A673 (cell line): ENCODE data around the gene UBLCP1. TPM values are rescaled to one million over a fixed set of nuclear protein-coding genes. Genes with fewer than 3 reads are reported as not detected.
"Not testable (repeated sequence)": the region's sequence is repeated elsewhere in the genome, so short reads cannot be mapped to it uniquely, and the experiment has no call there.

Experiments
- BruUV-seq: library from RNA; stranded (reverse); fragments of 400-500 nt; replicated peaks from 2 replicates; lab custom pipeline; 2021; lab: Mats Ljungman, UMichigan
- CTCF ChIA-PET: fragments of 300-600 bp; sonication (Branson Sonifier 250); formaldehyde crosslinking; loops from one replicate; lab custom pipeline; 2022; ENCODE audit warnings: antibody characterized with exemption; lab: Charles Lee
- POLR2A ChIA-PET: fragments of 300-600 bp; sonication (Branson Sonifier 250); formaldehyde crosslinking; loops from one replicate; lab custom pipeline; 2022; ENCODE audit warnings: antibody characterized with exemption; ENCODE audit not compliant: low non-redundant PET; lab: Charles Lee
- DNase-seq: peaks from one replicate; pipeline ENCODE4 v3.0.0-alpha.2; 2015; ENCODE audit warnings: low spot score
- H3K27ac ChIP-seq: fragments of 200-600 bp; sonication (generic); 2 replicates; pipeline ENCODE4 v1.5.1; 2016; ENCODE audit warnings: mixed run types, low read depth, mild to moderate bottlenecking, mixed read lengths, antibody characterized with exemption, low read length; ENCODE audit not compliant: poor library complexity, severe bottlenecking
- H3K27me3 ChIP-seq: fragments of 200-600 bp; sonication (generic); replicated peaks from 2 replicates; pipeline ENCODE4 v1.6.1; 2017; ENCODE audit warnings: mixed run types, low read depth, mild to moderate bottlenecking, mixed read lengths, antibody characterized with exemption, low read length; ENCODE audit not compliant: insufficient read depth, poor library complexity
- H3K36me3 ChIP-seq: fragments of 200-600 bp; sonication (generic); 2 replicates; pipeline ENCODE4 v1.6.1; 2016; ENCODE audit warnings: mixed run types, mild to moderate bottlenecking, mixed read lengths, antibody characterized with exemption, low read length; ENCODE audit not compliant: insufficient read depth, poor library complexity, severe bottlenecking
- H3K4me1 ChIP-seq: fragments of 200-600 bp; sonication (generic); 2 replicates; pipeline ENCODE4 v1.6.1; 2017; ENCODE audit warnings: mixed run types, mild to moderate bottlenecking, mixed read lengths, antibody characterized with exemption, low read length; ENCODE audit not compliant: insufficient read depth, poor library complexity, severe bottlenecking
- H3K4me3 ChIP-seq: fragments of 200-600 bp; sonication (generic); 2 replicates; pipeline ENCODE4 v1.5.1; 2016; ENCODE audit warnings: low read depth, mixed run types, mild to moderate bottlenecking, mixed read lengths, low read length; ENCODE audit not compliant: poor library complexity, severe bottlenecking
- H3K9me3 ChIP-seq: fragments of 200-600 bp; sonication (generic); 2 replicates; pipeline ENCODE4 v1.6.1; 2016; ENCODE audit warnings: mixed run types, low read depth, mild to moderate bottlenecking, mixed read lengths, antibody characterized with exemption, low read length; ENCODE audit not compliant: poor library complexity, severe bottlenecking
- EZH2 ChIP-seq: fragments of 200-600 bp; sonication (generic); IDR thresholded peaks from 2 replicates; pipeline ENCODE4 v1.6.1; 2017; ENCODE audit warnings: borderline replicate concordance, low read depth, mild to moderate bottlenecking, mixed read lengths, antibody characterized with exemption, low read length; ENCODE audit not compliant: poor library complexity, severe bottlenecking
- intact Hi-C: fragments of 100-400 bp; cut with micrococcal nuclease; formaldehyde crosslinking; loops from one replicate; pipeline ENCODE4 v1.10.0; 2022; ENCODE audit not compliant: unreplicated experiment
- total RNA-seq: library from RNA; stranded (reverse); gene quantifications from 2 replicates; pipeline ENCODE4 v1.2.3, GENCODE V29; 2021
- TF ChIP-seq, protein P1 (sequence below): fragments of 300-800, 200-600 bp; sonication (generic); conservative IDR thresholded peaks from 2 replicates; pipeline ENCODE4 v1.5.1; 2017; ENCODE audit warnings: low read depth, mild to moderate bottlenecking, antibody characterized with exemption, low read length, moderate library complexity, mixed read lengths

UBLCP1 gene
- total RNA-seq, 1 experiment from 2014 or later = 23.8 TPM

DNA sequence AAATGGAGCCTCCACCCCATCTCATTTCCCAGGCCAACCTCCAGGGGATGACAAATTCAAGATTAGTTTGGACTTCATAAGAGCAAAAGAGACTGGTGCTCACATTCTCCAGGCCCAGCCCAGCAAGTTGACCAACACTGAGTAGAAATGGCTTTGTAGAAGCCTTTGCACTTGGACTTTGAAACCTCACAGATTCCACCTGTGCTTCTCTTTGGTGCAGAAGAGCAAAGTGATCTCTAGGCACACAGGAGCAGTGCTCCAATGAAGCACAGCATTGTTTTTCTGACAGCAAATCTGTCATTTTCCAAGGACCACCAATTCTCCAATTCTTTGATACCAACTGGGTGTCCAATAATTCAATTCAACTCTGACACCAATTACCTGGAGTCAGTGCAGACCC, 36.6 kb upstream of the UBLCP1 start:
- intact Hi-C loops = no loop called here
- H3K27ac ChIP-seq = no peak overlapping the region
- no peaks in the 10 kb centered on the region for H3K27me3 ChIP-seq
- H3K4me1 ChIP-seq = no peaks in the 10 kb centered on the region
- no peak overlapping the region for H3K4me3 ChIP-seq
- H3K36me3 ChIP-seq = no peaks in the 10 kb centered on the region
- no peak for DNase-seq
- no peaks in the 10 kb centered on the region for H3K9me3 ChIP-seq
- BruUV-seq = no TSS peak
- TF ChIP-seq, protein P1, sequence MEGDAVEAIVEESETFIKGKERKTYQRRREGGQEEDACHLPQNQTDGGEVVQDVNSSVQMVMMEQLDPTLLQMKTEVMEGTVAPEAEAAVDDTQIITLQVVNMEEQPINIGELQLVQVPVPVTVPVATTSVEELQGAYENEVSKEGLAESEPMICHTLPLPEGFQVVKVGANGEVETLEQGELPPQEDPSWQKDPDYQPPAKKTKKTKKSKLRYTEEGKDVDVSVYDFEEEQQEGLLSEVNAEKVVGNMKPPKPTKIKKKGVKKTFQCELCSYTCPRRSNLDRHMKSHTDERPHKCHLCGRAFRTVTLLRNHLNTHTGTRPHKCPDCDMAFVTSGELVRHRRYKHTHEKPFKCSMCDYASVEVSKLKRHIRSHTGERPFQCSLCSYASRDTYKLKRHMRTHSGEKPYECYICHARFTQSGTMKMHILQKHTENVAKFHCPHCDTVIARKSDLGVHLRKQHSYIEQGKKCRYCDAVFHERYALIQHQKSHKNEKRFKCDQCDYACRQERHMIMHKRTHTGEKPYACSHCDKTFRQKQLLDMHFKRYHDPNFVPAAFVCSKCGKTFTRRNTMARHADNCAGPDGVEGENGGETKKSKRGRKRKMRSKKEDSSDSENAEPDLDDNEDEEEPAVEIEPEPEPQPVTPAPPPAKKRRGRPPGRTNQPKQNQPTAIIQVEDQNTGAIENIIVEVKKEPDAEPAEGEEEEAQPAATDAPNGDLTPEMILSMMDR = no peak
- no peak for TF ChIP-seq EZH2
- POLR2A ChIA-PET = no interaction called here
- CTCF ChIA-PET = no interaction called here

DNA sequence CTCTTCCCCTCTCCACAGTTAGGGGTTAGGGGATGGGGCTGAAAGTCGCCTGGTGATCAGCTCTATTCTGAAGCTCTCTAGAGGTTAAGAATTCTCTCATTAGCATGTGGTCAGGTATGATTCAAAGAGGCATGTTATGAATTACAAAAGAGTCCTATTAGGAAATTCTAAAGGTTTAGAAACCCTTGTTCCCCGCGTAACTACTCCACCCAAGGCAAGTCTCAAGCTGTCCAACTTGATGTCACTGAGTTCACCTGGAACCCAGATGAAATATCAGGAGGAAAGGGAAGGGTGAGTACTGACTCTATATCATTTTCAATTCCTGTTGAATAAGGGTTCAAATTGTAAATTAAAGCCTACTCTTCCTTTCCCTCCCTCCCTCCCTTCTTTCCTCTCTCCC, 35.6 kb upstream of the UBLCP1 start:
- H3K9me3 ChIP-seq = no peaks in the 10 kb centered on the region
- ChIA-PET CTCF (no interaction called here), POLR2A (no interaction called here)
- no TSS peak for BruUV-seq
- no peak overlapping the region for H3K4me3 ChIP-seq
- intact Hi-C loops = no loop called here
- no peak overlapping the region for H3K27ac ChIP-seq
- no peaks in the 10 kb centered on the region for H3K36me3 ChIP-seq
- TF ChIP-seq, protein P1 = no peak
- TF ChIP-seq EZH2 = no peak
- no peaks in the 10 kb centered on the region for H3K4me1 ChIP-seq
- H3K27me3 ChIP-seq = no peaks in the 10 kb centered on the region
- DNase-seq = no peak

DNA sequence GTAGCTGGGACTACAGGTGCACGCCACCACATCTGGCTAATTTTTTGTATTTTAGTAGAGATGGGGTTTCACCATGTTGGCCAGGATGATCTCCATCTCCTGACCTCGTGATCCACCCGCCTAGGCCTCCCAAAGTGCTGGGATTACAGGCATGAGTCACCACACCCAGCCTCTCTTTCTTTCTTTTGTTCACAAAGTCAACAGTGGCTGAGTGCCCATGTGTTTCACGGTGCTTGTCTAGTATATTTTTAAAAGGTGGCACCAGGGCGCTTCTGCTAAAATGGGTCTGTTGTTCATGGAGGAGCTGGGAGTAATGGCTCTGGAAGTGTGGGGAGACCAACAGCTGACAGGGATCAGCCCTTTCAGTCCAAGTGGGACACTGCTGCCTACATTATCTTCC, 35.0 kb upstream of the UBLCP1 start:
- H3K4me3 ChIP-seq, H3K36me3 ChIP-seq, CTCF ChIA-PET, H3K27me3 ChIP-seq, DNase-seq, POLR2A ChIA-PET, H3K4me1 ChIP-seq, intact Hi-C loops, BruUV-seq, H3K9me3 ChIP-seq, H3K27ac ChIP-seq: not testable (repeated sequence)

DNA sequence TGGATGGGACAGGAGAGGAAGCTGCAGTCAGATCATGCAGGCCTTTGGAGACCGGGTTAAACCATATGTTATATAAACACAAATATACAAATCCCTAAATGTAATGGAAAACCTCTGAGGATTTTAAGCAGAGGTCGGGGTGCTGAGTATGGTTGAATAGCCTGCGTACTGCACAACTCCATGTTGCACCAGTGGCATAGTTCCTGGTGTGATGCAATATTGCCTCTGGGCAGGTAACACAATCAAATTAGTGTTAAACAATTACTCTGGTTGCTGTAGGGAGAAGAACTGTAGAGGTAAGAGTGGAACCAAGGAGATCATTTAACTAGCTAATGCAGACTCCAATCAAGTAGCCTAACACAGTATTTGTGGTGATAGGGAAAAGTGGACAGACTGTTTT, 32.4 kb upstream of the UBLCP1 start:
- Histone ChIP-seq H3K9me3 (no peaks in the 10 kb centered on the region), H3K27ac (no peak overlapping the region), H3K4me1 (no peaks in the 10 kb centered on the region), H3K4me3 (no peak overlapping the region), H3K36me3 (no peaks in the 10 kb centered on the region), H3K27me3 (no peaks in the 10 kb centered on the region)
- intact Hi-C loops = no loop called here
- POLR2A ChIA-PET = no interaction called here
- TF ChIP-seq, protein P1 = no peak
- no peak for TF ChIP-seq EZH2
- CTCF ChIA-PET = no interaction called here
- DNase-seq = no peak
- BruUV-seq = no TSS peak
